Trophoblast cell (in vitro differentiated cells and primary cell): ENCODE results near the gene AKAP13.

Source experiments
- DNase-seq, 2 donors: peaks; one replicate each; pipeline ENCODE4 v3.0.0-alpha.2; 2016
- H2AFZ ChIP-seq: 2 replicates; pipeline ENCODE4 v1.6.1; 2013; ENCODE audit warnings: low read length, moderate library complexity, mild to moderate bottlenecking; ENCODE audit not compliant: insufficient read depth, poor library complexity
- H2AK5ac ChIP-seq: 2 replicates; pipeline ENCODE4 v1.6.1; 2013; ENCODE audit warnings: mild to moderate bottlenecking, low read length
- H2BK120ac ChIP-seq: 2 replicates; pipeline ENCODE4 v1.6.1; 2013; ENCODE audit warnings: low read length, mild to moderate bottlenecking, moderate library complexity; ENCODE audit not compliant: insufficient read depth, poor library complexity
- H2BK12ac ChIP-seq: 2 replicates; pipeline ENCODE4 v1.6.1; 2013; ENCODE audit warnings: mild to moderate bottlenecking, low read length, moderate library complexity
- H2BK5ac ChIP-seq: 2 replicates; pipeline ENCODE4 v1.6.1; 2013; ENCODE audit warnings: low read length, low read depth, moderate library complexity, mild to moderate bottlenecking; ENCODE audit not compliant: poor library complexity
- H3K14ac ChIP-seq: 2 replicates; pipeline ENCODE4 v1.6.1; 2013; ENCODE audit warnings: mild to moderate bottlenecking, low read length
- H3K18ac ChIP-seq: 2 replicates; pipeline ENCODE4 v1.6.1; 2013; ENCODE audit warnings: mild to moderate bottlenecking, low read length
- H3K23ac ChIP-seq: 2 replicates; pipeline ENCODE4 v1.6.1; 2013; ENCODE audit warnings: low read length
- H3K27ac ChIP-seq: 2 replicates; pipeline ENCODE4 v1.5.1; 2013; ENCODE audit warnings: low read depth, mild to moderate bottlenecking, inconsistent platforms, low read length, moderate library complexity
- H3K27me3 ChIP-seq: 2 replicates; pipeline ENCODE4 v1.6.1; 2013; ENCODE audit warnings: inconsistent platforms, mild to moderate bottlenecking, low read length, moderate library complexity; ENCODE audit not compliant: insufficient read depth
- H3K36me3 ChIP-seq, 2 experiments: 1 replicate in 1 of 2; 2 replicates in 1 of 2; pipeline ENCODE4 v1.6.1; 2013; ENCODE audit warnings: low read length in 2 of 2, mild to moderate bottlenecking in 2 of 2, moderate library complexity in 1 of 2; ENCODE audit not compliant: insufficient read depth in 2 of 2, control insufficient read depth in 1 of 2
- H3K4ac ChIP-seq: 2 replicates; pipeline ENCODE4 v1.6.1; 2013; ENCODE audit warnings: low read depth, mild to moderate bottlenecking, low read length, moderate library complexity
- H3K4me1 ChIP-seq, 2 experiments: 1 replicate in 1 of 2; 2 replicates in 1 of 2; pipeline ENCODE4 v1.6.1; 2013; ENCODE audit warnings: low read length in 2 of 2, mild to moderate bottlenecking in 2 of 2, moderate library complexity in 1 of 2; ENCODE audit not compliant: insufficient read depth in 2 of 2, control insufficient read depth in 1 of 2
- H3K4me2 ChIP-seq: 2 replicates; pipeline ENCODE4 v1.6.1; 2013; ENCODE audit warnings: inconsistent platforms, mild to moderate bottlenecking, low read length, moderate library complexity
- H3K4me3 ChIP-seq: 2 replicates; pipeline ENCODE4 v1.5.1; 2013; ENCODE audit warnings: mild to moderate bottlenecking, low read depth, low read length, inconsistent platforms
- H3K79me1 ChIP-seq: one replicate; pipeline ENCODE4 v1.6.1; 2013; ENCODE audit warnings: low read length
- H3K79me2 ChIP-seq: 2 replicates; pipeline ENCODE4 v1.6.1; 2013; ENCODE audit warnings: low read length, mild to moderate bottlenecking; ENCODE audit not compliant: control insufficient read depth, insufficient read depth, poor library complexity
- H3K9ac ChIP-seq: 2 replicates; pipeline ENCODE4 v1.6.1; 2013; ENCODE audit warnings: mild to moderate bottlenecking, low read length
- H3K9me3 ChIP-seq: 2 replicates; pipeline ENCODE4 v1.6.1; 2013; ENCODE audit warnings: low read depth, mild to moderate bottlenecking, control low read depth, inconsistent platforms, low read length; ENCODE audit not compliant: insufficient read depth
- H4K12ac ChIP-seq: 2 replicates; pipeline ENCODE4 v1.6.1; 2013; ENCODE audit warnings: low read depth, mild to moderate bottlenecking, low read length, moderate library complexity
- H4K8ac ChIP-seq: 2 replicates; pipeline ENCODE4 v1.6.1; 2013; ENCODE audit warnings: low read depth, mild to moderate bottlenecking, low read length, moderate library complexity
- H4K91ac ChIP-seq: one replicate; pipeline ENCODE4 v1.6.1; 2013; ENCODE audit warnings: low read depth, mild to moderate bottlenecking, low read length, moderate library complexity
- WGBS: extraction: QIAGEN DNeasy Blood & Tissue Kit; methylation state at CpG from one replicate; pipeline ENCODE4 v1.1.7; 2013; ENCODE audit warnings: missing lambda C conversion rate; ENCODE audit not compliant: insufficient read length, insufficient coverage; ENCODE audit errors: extremely low coverage; 5-methylcytosine and 5-hydroxymethylcytosine counted together

Gene AKAP13

DNA sequence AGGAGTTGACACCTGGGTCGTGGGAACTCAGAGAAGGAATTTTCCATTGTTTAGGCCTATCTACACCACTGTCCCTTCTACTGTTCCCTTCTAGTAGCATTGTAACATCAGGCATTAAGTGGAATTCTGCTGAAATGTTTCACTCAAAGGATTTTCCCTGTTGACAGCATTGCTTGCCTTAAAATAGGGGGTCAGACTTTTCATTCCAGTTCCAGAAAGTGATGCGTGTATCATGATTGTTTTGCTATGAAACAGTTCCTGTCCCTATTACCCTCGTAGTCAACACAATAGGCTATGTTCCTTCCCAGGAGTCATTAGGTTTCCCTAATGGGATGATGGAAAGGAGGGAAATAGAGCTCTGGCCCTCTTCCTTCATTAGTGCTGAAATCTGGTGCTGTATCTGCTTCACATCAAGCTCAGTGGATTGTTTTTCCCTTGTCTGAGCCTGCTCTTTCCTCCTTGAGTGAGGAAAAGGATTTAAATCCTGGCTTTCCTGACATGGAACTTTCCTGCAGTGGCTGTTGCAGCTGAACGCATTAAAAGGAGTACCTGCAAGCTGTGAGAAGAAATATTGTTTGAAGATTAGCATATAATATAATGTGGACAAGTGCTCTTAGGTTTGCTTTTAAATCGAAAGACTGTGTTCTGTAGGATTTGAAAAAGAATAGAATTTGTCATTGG is 218.5 kb downstream of the AKAP13 start:
- no peak overlapping the region for H4K91ac ChIP-seq
- H3K4me2 ChIP-seq = no peak overlapping the region
- no peaks in the 10 kb centered on the region for H3K9me3 ChIP-seq
- H3K27me3 ChIP-seq = no peaks in the 10 kb centered on the region
- no peak overlapping the region for H4K8ac ChIP-seq
- peak overlapping the region; percentile 18 for H2BK5ac ChIP-seq
- no peak overlapping the region for H2BK12ac ChIP-seq
- peaks cover 3 to 11% of the 10 kb centered on the region in 2 experiments for H3K4me1 ChIP-seq
- peak overlapping the region; percentile 70 for H3K27ac ChIP-seq
- no peak overlapping the region for H3K14ac ChIP-seq
- no peak overlapping the region for H3K23ac ChIP-seq
- H3K79me1 ChIP-seq = peaks cover 4% of the 10 kb centered on the region
- H3K79me2 ChIP-seq = no peaks in the 10 kb centered on the region
- WGBS = no CpG with 5 or more reads among the region's 5 CpGs
- H2AK5ac ChIP-seq = no peak overlapping the region
- H3K9ac ChIP-seq = no peak overlapping the region
- H2BK120ac ChIP-seq = no peak overlapping the region
- H4K12ac ChIP-seq = no peak overlapping the region
- no peak overlapping the region for H3K4ac ChIP-seq
- peaks cover 6 to 8% of the 10 kb centered on the region in 2 experiments for H3K36me3 ChIP-seq
- no peak overlapping the region for H3K18ac ChIP-seq
- DNase-seq = no peak
- H3K4me3 ChIP-seq = no peak overlapping the region
- no peak overlapping the region for H2AFZ ChIP-seq

- Histone ChIP-seq H2AFZ (no peak overlapping the region), H3K23ac (no peak overlapping the region), H3K79me2 (no peaks in the 10 kb centered on the region), H3K4ac (no peak overlapping the region), H3K4me3 (no peak overlapping the region), H2BK5ac (no peak overlapping the region), H4K91ac (no peak overlapping the region), H2AK5ac (no peak overlapping the region), H3K9me3 (no peaks in the 10 kb centered on the region), H3K9ac (no peak overlapping the region), H3K27me3 (no peaks in the 10 kb centered on the region), H3K36me3 (peaks cover 6 to 8% of the 10 kb centered on the region in 2 experiments), H3K79me1 (peaks cover 4% of the 10 kb centered on the region), H4K12ac (no peak overlapping the region), H3K14ac (no peak overlapping the region), H3K27ac (no peak overlapping the region), H3K18ac (no peak overlapping the region), H2BK12ac (no peak overlapping the region), H3K4me1 (peaks cover 3 to 11% of the 10 kb centered on the region in 2 experiments), H4K8ac (no peak overlapping the region), H3K4me2 (no peak overlapping the region), H2BK120ac (no peak overlapping the region)
- no CpG with 5 or more reads among the region's 2 CpGs for WGBS
- DNase-seq = no peak
These were observed 219.6 kb downstream of the AKAP13 start for GRCh38 chr15:85600001-85600400.

DNA sequence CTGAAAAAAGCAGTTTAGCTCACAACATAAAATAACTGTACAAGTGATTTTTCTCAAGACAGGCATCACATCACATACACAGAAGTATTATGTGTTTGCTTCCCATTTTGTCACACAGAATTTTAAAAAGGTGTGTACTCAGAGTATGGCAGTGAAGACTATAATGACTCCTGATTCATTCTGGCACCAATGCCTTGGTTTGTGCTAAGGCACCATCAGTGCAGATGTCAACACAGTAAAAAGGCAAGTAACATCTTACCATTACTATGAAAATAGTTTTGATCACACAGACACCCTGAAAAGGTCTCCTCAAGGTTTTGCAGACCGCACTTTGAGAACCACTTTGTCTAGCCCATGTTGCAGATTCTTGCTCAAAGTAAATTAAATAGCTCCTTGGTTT is 222.8 kb downstream of the AKAP13 start:
- H4K12ac ChIP-seq = no peak overlapping the region
- no peak overlapping the region for H3K27ac ChIP-seq
- H2AFZ ChIP-seq = no peak overlapping the region
- H3K23ac ChIP-seq = no peak overlapping the region
- no peak overlapping the region for H2BK120ac ChIP-seq
- H4K91ac ChIP-seq = no peak overlapping the region
- peaks cover 6% of the 10 kb centered on the region in 2 experiments for H3K36me3 ChIP-seq
- H3K27me3 ChIP-seq = no peaks in the 10 kb centered on the region
- no peak overlapping the region for H3K4me3 ChIP-seq
- H2BK5ac ChIP-seq = no peak overlapping the region
- no peak overlapping the region for H3K18ac ChIP-seq
- no CpG with 5 or more reads among the region's 1 CpG for WGBS
- H4K8ac ChIP-seq = no peak overlapping the region
- no peak for DNase-seq
- H3K79me1 ChIP-seq = peaks cover 3% of the 10 kb centered on the region
- no peak overlapping the region for H3K4me2 ChIP-seq
- H3K4me1 ChIP-seq = peaks cover 8 to 10% of the 10 kb centered on the region in 2 experiments
- no peak overlapping the region for H3K9ac ChIP-seq
- no peaks in the 10 kb centered on the region for H3K79me2 ChIP-seq
- H3K4ac ChIP-seq = no peak overlapping the region
- H2AK5ac ChIP-seq = no peak overlapping the region
- no peak overlapping the region for H3K14ac ChIP-seq
- no peaks in the 10 kb centered on the region for H3K9me3 ChIP-seq
- H2BK12ac ChIP-seq = no peak overlapping the region

- Histone ChIP-seq H2BK12ac (no peak overlapping the region), H4K8ac (no peak overlapping the region), H3K18ac (no peak overlapping the region), H3K4me2 (no peak overlapping the region), H2BK5ac (no peak overlapping the region), H2BK120ac (no peak overlapping the region), H3K27ac (no peak overlapping the region), H4K12ac (no peak overlapping the region), H3K4ac (no peak overlapping the region), H3K79me1 (peaks cover 3% of the 10 kb centered on the region), H3K79me2 (no peaks in the 10 kb centered on the region), H3K9ac (no peak overlapping the region), H3K36me3 (peaks cover 6% of the 10 kb centered on the region in 2 experiments), H4K91ac (no peak overlapping the region), H2AK5ac (no peak overlapping the region), H3K4me1 (peaks cover 10 to 11% of the 10 kb centered on the region in 2 experiments), H3K4me3 (no peak overlapping the region), H3K14ac (no peak overlapping the region), H3K27me3 (no peaks in the 10 kb centered on the region), H3K9me3 (no peaks in the 10 kb centered on the region), H2AFZ (no peak overlapping the region), H3K23ac (no peak overlapping the region)
- DNase-seq = no peak
- WGBS = no CpG with 5 or more reads among the region's 2 CpGs
These were observed 223.3 kb downstream of the AKAP13 start for GRCh38 chr15:85603703-85604102.
